Jurkat, Clone E6-1 (cell line): ENCODE measurements around the gene ADAMTS12.

Experiments used
- DNase-seq: peaks from one replicate; pipeline ENCODE4 v3.0.0-alpha.2; 2011; ENCODE audit warnings: low read depth, low spot score
- H3K4me3 ChIP-seq: 2 replicates; pipeline ENCODE4 v1.5.1; 2011; ENCODE audit warnings: mild to moderate bottlenecking, low read length, control low read depth, moderate library complexity

The ADAMTS12 gene

DNA sequence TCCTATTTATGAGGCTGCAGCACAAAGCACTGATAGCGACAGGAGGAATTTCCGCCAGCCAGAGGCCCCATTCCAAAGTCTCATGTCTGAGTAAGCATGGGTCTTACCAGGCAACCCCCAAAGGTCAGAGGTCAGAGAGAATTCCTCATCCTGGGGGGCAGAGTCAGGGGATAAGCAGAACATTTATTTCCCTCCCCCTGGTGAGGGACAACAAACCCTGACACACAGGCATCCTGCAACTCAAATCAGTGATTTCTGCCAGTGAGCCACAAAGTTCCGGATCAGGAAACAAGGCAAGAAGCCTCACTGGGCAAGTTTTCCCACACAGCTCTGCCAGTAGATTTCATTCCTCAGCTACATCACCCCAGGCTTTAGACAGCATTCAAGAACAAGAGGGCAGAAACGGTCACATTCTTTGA lies 37.0 kb downstream of the ADAMTS12 start:
- no peak overlapping the region for H3K4me3 ChIP-seq
- DNase-seq: no peak

DNA sequence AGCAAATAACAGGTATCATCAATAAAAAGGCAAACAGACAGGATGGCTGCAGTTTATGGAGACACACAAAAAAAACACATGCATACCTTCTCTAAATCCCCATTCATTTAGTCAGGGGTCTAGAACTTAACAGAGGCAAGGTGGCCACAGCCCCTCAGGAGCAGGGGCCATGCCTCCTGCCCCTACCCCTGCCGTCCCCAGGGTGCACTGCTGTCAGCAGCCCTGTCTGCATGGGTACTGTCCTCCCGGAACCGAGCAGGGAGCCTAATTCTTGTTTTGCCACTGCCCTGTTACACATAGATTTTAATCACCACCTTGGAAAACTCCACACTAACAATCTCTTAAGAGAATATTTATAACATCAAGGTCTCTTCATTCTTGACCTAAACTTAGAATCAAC lies 39.0 kb downstream of the ADAMTS12 start:
- no peak overlapping the region for H3K4me3 ChIP-seq
- no peak for DNase-seq

DNA sequence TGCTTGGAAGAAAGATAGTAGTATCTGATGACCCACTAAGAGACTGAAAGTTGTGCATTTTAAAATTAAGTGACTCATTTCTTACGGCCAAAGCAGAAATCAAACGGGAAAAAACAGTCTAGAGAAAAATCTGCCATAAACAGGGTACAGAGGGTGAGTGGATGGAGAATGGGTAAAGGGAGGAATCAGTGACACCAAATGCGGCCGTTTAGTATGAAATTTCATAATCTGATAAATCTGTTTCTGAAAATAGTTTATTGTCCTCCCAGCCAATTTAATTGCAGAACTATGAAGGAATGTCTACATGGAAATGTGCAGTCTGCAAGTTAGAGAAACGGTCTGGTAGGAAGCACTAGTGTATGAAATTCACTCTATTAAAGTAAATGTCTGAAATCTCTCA lies 39.5 kb downstream of the ADAMTS12 start:
- no peak for DNase-seq
- no peak overlapping the region for H3K4me3 ChIP-seq

DNA sequence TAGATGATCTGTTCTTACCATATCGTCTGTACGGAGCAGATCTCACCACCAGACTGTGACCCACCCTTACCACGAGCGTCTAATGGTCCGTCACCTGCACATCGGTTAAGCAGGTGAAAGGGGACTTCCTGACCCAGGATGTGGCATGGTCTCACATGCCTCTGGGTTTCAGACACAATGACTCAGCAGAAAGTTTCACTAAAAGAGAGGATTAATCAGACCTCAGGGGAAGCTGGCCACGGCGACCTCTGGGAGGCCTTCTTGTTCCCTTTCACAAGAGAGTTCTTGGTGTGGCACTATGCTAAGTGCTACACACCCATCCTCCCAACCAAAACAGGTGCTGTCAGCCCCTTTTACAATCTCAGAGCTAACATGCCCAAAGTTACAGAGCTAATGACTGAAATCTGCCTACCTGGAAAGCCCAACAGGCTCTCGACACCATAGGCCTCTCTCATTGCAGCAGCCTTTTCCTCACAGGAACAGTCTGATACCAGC lies 41.6 kb downstream of the ADAMTS12 start:
- peak; percentile 81 for DNase-seq
- H3K4me3 ChIP-seq: peak overlapping the region; percentile 4

DNA sequence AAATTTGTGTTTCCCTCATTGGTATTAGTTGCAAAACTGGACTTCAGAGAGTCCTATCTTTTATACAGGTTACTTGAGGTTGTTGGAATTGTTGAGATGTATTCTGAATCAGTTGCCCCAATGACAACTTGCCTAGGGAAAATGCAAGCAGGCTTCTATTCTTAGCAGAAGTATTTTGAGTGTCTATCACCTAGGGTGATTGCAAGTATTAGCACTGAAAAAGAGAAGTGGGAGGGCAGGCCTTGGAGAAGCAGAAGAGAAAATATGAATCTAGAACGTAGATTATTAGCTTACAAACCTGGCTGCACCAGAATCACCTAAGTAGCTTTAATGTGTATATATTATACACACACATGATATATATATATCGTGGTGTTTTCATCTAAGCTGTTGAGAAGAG lies 43.2 kb downstream of the ADAMTS12 start:
- H3K4me3 ChIP-seq: no peak overlapping the region
- no peak for DNase-seq

DNA sequence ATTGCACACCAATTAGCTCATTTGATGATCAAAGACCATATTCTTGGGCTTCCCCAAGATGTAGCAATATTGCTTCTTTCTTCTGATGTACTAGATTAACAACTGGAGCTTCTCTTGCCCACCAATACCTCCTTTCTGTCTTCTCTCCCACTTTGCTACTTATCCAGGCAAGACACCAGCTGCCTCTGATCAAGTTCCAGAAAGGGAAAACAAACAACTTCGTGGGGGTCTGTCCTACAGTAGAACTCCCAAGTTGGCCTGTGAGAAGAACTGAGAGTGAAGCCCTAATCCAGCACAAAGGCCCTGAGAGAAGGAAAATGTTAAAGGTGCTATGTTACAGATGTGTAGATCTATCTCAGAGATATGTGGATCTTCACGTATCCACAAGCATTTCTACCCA lies 44.9 kb downstream of the ADAMTS12 start:
- DNase-seq: no peak
- no peak overlapping the region for H3K4me3 ChIP-seq

DNA sequence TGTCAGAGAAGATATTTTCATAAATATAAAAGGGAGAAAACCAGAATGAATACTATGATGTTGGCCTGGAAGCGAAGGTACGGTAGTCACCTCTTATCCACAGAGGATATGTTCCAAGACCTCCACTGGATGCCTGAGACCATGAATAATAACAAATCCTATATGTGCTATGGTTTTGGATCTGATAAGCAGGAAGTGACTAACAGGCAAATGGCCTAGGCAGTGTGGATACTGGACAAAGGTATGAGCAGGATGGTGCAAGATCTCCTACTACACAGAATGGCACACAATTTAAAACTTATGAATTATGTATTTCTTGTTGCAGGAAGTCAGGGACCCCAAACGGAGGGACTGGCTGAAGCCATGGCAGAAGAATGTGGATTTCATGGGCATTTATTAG lies 48.2 kb downstream of the ADAMTS12 start:
- DNase-seq: no peak
- no peak overlapping the region for H3K4me3 ChIP-seq

DNA sequence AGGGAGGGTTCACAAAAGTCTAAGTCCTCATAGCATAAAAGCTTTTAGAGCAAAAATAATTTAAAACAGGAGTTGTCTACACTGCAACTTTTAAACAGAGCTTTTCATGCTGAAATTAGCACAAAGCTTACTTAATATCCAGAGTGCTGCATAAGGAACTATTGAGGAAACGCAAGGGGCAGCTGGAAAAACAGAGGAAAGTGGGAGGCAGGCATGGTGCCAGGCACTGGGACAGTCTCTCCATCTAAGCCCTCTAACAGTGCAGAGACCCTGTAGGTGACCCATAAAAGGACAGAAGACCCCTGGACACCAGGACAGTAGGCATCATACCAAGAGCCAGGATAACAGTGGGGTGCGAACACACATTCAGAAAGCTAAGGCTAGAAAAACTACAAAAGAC lies 49.3 kb downstream of the ADAMTS12 start:
- no peak for DNase-seq
- H3K4me3 ChIP-seq: no peak overlapping the region

DNA sequence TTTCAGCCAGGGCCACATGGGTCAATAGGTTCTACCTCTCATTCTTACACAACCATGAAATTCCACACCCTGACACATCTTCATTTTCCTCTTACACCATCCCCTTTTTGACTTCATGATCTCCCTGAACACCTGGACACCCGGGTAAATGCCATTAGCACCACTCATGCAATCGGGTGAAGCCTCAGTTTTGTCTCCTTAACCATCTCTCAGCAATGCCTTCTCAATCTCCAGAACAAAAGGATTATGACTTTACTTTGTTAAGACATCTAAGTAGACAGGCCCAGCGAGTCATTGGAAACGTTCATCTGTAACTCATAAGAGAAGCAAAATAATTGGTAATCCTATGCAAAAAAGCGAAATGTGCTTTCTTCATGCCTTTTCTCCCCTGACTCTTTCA lies 49.9 kb downstream of the ADAMTS12 start:
- no peak for DNase-seq
- H3K4me3 ChIP-seq: no peak overlapping the region

DNA sequence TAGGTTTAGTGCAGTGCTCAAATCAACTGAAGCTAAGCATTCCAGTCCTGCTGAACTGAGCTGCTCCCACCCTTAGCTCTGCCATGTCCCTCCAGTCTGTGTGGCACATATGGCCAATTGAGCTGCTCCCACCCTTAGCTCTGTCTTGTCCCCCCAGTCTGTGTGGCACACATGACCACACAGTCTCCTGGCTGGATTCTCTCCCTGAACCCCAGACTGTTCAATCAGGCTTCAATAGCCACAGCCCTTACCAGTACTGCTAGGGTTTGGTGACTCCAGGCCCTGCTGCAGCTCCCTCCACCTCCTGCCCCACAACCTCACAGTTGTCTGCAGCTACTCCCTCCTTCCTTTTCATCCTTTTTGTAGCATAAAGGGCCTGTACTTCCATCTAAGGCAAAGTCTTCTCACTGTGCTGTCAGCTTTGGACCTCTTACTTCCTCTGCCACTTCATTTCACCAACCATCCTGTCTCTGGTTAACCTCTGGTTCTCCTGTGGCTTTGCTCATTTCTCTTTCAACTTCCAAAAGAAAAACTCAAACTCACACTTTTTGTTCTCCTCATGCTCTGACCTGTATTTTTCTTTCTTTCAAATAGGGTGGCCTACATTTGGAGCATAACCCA lies 50.8 kb downstream of the ADAMTS12 start:
- 0 out of 2 replicates have a peak overlapping the region, but pooled peaks have one; percentile 1 for H3K4me3 ChIP-seq
- peak; percentile 93 for DNase-seq

DNA sequence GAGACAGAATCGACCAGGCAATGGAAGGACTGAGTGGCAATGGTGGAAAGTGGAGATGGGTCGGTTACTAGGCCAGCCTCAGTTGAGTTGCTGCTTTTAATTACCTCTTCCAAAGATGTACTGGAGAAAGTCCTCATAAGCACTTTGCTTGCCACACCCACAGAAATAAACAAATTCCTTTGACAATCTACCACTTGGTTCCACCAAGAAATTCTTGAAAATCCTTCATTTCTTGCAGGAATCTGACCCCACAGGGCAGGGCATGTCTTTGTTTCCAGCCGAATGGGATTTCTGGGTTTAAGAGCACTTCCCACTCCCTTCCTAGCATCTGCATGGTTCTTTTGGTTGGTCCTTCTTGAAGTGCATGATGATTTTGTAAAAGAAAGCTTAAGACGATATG lies 54.5 kb downstream of the ADAMTS12 start:
- no peak for DNase-seq

DNA sequence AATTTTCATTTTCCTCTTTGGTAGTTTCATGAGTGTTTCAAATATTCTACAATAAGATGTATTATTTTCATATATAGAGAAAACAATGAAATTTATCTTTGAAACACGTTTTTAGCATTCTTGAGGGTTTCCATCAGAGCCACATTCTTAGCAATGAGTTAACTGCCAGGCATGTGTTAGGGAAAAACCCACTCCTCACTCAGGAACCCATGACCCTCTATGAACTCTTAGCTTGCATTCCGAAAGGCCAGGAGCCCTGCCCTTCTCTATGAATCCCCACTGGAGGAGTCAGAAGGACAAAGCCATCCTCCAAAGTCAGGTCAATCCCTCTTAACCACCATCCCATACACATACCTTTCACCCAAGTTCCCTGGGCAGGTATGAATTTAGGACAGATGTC lies 57.5 kb downstream of the ADAMTS12 start:
- DNase-seq: no peak

More for the DNA sequence above, 54.5 kb downstream of the ADAMTS12 start:
- no peak overlapping the region for H3K4me3 ChIP-seq

DNA sequence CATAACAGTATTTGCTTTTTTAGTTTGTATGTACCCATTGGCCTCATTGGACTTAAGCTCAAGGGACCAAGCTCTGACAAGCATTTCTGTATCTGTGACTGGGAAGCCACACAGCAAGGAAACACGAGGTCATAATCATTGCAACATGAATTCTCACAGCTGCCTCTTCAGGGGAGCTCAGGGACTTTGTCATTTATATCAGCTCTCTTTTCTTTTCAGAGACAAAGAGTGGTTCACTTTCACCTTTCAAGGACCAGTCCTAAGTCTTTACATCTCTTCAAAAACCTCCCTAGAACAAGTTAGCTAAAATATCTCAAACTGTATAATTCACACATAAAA lies 58.6 kb downstream of the ADAMTS12 start:
- no peak overlapping the region for H3K4me3 ChIP-seq
- no peak for DNase-seq

More for the DNA sequence above, 57.5 kb downstream of the ADAMTS12 start:
- no peak overlapping the region for H3K4me3 ChIP-seq

DNA sequence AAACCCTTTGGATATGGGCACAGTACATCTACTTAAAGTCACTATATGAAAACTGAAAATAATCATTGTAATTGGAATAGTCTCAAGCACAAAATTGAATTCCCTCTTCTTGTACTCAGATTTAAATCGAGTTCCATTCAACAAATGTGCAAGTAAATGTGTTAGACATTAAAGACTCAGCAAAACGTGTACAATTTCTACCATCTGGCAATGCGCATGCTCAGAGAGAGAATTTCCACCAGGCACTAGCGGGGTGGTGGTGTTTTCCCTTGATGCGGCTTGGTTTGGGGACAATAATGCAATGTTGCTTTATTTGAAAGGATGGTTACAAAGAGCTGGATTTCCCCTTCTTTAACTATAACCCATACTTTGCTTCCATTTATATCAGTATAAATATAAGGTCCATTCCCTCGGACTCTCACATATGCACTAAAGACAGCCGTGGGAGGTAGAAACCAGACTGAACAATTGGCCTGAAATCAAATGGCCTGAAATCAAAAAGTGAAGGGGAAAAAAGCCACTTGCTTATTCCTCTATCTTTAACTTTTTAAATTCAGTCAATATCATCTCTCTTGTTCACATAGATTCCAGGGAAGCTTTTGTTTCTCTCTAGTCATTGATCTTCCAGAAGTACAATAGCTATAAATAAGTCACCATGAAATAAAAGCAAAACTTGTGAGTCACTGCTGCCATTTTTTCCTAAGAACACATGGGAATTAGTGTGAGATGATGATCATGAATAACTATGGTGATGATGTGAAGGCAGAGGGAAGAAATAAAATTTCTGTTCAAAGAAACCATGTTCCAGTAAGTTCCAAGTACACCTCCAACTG lies 59.2 kb downstream of the ADAMTS12 start:
- no peak overlapping the region for H3K4me3 ChIP-seq
- no peak for DNase-seq

DNA sequence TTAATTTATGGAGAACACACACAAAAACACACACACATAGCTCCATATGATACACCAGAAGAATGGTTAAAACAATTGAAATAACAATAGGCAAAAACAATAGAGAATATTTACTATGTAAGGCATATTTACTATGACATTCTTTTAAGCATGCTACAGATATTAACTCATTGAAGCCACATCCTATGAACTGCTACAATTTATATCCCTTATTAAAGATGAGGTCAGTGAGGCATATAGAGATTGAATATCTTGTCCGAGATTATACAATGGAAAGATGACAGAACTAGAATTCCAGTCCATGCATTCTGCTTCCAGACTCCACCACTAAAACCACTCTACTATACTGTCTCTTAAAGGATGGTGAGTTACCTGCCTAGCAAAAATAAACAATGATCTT lies 60.7 kb downstream of the ADAMTS12 start:
- no peak overlapping the region for H3K4me3 ChIP-seq
- DNase-seq: no peak

DNA sequence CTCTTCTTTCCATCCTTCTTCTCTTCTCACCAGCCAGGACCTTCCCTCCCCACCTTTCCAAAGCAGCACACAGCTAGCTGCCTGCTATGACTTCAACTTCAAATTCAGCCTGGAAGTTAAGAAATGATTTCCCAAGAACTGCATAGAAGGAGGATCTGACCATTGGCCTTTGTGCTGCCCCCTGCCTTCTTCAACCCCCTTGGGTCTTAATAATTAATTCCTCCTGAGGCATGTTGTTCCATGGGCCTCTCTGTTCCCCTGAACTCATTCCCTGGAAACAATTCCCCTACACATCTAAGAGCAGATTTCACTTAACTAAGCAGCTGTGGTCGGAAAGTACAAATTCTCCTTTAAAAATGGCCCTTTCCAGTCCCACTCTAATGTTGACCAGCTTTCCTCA lies 62.4 kb downstream of the ADAMTS12 start:
- no peak overlapping the region for H3K4me3 ChIP-seq
- no peak for DNase-seq

DNA sequence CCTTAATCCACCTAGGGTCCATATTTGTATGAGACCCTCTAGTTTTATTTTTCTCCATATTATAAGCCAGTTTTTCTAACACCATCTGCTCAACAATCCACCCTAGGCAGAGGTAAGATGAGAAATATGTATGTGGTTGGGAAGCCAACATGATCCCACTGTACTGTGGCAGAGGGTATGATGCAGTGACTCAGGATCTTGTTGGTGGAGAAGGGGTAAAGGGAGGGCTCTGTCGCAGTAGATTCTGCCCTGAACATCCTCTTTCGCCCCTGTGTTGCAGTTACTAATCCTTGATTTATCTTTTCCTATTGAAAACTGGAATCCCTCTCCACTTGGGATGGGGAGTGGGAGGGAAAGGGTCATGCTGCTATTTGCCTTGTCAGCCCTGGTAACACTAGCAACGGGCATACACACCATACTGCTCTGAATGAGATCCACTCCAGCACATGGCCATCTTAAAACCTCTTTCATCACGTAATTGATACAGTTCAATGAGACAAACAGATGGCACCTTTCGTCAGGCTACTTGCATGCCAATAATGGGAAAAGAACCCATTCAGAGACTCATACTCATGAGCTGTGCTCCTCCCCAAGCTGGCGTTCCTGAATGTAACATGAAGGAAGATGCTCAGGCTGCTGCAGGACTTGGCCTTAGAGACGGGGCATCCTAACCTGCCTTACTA lies 63.0 kb downstream of the ADAMTS12 start:
- DNase-seq: no peak
- H3K4me3 ChIP-seq: no peak overlapping the region

DNA sequence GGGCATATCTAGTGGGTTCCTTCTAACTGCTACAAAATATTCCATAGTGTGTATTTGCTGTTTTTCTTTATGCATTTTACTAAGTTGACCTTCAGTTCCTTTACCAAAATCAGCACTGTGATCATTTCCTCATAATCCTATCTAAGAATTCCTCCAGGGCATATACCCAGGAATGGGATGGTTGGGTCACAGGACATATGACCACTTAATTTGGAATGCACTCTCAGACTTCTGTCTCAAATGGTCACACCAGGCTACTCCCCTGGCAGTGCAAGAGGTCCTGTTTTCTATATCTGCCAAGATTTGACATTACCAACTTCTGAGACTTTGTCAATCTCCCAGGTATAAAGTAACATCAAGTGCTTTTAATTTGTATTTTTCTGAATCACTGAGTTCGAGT lies 63.9 kb downstream of the ADAMTS12 start:
- no peak overlapping the region for H3K4me3 ChIP-seq
- DNase-seq: no peak

DNA sequence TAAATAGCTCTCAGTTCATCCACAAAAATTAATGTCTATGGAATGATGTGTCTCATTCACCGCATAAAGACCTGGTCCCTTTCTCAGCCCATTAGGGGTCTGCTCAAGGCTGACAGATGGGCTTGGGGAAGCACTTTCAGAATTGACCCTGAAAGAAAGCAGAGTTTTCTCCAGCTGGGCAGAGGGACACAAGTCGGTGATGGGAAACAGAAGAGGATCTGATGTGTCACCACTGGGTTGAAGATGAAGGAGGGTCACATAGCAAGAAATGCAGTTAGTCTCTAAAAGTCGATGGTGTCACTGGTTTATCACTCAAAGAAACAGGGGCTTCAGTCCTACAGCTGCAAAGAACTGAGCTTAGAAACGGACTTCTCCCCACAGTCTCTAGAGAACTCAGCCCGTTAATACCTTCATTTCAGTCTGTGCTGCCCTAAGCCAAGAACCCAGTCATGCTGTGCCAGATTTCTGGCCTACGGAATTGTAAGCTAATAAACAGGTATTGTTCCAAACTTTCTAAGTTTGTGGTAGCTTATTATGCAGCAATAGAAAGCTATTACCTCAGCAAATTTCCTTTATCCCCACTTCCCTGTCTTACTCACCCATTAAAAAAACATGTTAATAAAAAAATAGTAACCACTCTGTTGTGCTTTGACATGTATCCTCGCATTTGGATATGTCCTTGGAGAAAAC lies 64.6 kb downstream of the ADAMTS12 start:
- DNase-seq: no peak
- no peak overlapping the region for H3K4me3 ChIP-seq
